ENCODE results near the gene TOMM70. TPM values are rescaled to one million over a fixed set of nuclear protein-coding genes. Genes with fewer than 3 reads are reported as not detected.

The TOMM70 gene
- total and polyA plus RNA-seq, 2 of the 4 experiments (the other 2 are of a cell fraction), result 24.6 to 35.1 TPM

DNA sequence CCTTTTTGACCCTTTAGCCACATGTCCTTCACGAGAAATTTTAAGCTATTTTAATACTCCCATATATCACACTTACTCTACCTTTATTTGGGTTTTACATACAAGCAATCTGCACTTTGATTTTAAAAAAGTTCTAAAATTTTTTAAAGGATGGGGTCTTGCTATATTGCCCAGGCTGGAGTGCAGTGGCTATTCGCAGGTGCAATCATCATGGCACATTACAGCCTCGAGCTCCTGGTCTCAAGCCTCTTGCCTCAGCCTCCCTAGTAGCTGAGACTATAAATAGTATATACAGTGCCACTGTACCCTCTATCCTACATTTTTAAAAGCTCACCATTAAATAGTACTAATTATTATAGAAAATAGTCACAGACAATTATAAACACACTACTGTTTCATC lies 36.5 kb downstream of the TOMM70 start:
- intact Hi-C loops (cut with micrococcal nuclease), result no loop called here
- H2BK15ac ChIP-seq (ENCODE audit: low read depth, low read length), result no peak overlapping the region
- no TSS peak for BruUV-seq (replicated peaks)
- ChIA-PET POLR2A (ENCODE audit: unreplicated experiment) (no interaction called here), CTCF (no interaction called here)
- no peak overlapping the region for H2AK9ac ChIP-seq (replicated peaks; ENCODE audit: low read depth, low read length, poor library complexity)
- peaks cover 0 to 4% of the 10 kb centered on the region in 2 experiments; a peak in 2 of 4 replicates for H3K79me1 ChIP-seq (ENCODE audit: low read depth in 1 of 2, low read length in 2 of 2)
- in situ Hi-C loops (cut with MboI; ENCODE audit: low sequenced_read_pairs), result no loop called here
- no peak overlapping the region for H2BK120ac ChIP-seq (ENCODE audit: low read depth, low read length)
- no peak overlapping the region for H4K8ac ChIP-seq (ENCODE audit: low read depth in 2 of 2, low read length in 2 of 2)
- DNase-seq (no peak), ATAC-seq (ENCODE audit: low read depth) (no peak)
- no peak for TF ChIP-seq MXI1 (IDR thresholded peaks at IDR 0.05; ENCODE audit: borderline replicate concordance, low read depth, low read length)
- TF ChIP-seq POLR2A (IDR thresholded peaks at IDR 0.05; ENCODE audit: low read depth, low read length), result no peak
- no peak for TF ChIP-seq RAD21 (IDR thresholded peaks at IDR 0.05; ENCODE audit: low read length)
- no peak for TF ChIP-seq CHD1 (IDR thresholded peaks at IDR 0.05; ENCODE audit: low read depth, low read length)
- TF ChIP-seq, protein P1, sequence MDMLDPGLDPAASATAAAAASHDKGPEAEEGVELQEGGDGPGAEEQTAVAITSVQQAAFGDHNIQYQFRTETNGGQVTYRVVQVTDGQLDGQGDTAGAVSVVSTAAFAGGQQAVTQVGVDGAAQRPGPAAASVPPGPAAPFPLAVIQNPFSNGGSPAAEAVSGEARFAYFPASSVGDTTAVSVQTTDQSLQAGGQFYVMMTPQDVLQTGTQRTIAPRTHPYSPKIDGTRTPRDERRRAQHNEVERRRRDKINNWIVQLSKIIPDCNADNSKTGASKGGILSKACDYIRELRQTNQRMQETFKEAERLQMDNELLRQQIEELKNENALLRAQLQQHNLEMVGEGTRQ (IDR thresholded peaks at IDR 0.05; ENCODE audit: low read depth, low read length), result no peak
- TF ChIP-seq, protein P2, sequence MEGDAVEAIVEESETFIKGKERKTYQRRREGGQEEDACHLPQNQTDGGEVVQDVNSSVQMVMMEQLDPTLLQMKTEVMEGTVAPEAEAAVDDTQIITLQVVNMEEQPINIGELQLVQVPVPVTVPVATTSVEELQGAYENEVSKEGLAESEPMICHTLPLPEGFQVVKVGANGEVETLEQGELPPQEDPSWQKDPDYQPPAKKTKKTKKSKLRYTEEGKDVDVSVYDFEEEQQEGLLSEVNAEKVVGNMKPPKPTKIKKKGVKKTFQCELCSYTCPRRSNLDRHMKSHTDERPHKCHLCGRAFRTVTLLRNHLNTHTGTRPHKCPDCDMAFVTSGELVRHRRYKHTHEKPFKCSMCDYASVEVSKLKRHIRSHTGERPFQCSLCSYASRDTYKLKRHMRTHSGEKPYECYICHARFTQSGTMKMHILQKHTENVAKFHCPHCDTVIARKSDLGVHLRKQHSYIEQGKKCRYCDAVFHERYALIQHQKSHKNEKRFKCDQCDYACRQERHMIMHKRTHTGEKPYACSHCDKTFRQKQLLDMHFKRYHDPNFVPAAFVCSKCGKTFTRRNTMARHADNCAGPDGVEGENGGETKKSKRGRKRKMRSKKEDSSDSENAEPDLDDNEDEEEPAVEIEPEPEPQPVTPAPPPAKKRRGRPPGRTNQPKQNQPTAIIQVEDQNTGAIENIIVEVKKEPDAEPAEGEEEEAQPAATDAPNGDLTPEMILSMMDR (conservative IDR thresholded peaks at IDR 0.05; ENCODE audit: low read depth, low read length), result no peak
- TF ChIP-seq RCOR1 (IDR thresholded peaks at IDR 0.05; ENCODE audit: insufficient replicate concordance, low read length), result no peak
- TF ChIP-seq NFE2L2 (IDR thresholded peaks at IDR 0.05; ENCODE audit: low read depth, low read length), result no peak
- no peak for TF ChIP-seq MAFK (IDR thresholded peaks at IDR 0.05; ENCODE audit: low read depth, low read length)
- TF ChIP-seq RFX5 (IDR thresholded peaks at IDR 0.05; ENCODE audit: low read depth, low read length), result no peak
- no peak for TF ChIP-seq MAZ (IDR thresholded peaks at IDR 0.05; ENCODE audit: borderline replicate concordance, low read depth, low read length)
- TF ChIP-seq FOS (IDR thresholded peaks at IDR 0.05; ENCODE audit: low read depth, low read length), result no peak
- no peak for TF ChIP-seq CEBPB (IDR thresholded peaks at IDR 0.05; ENCODE audit: low read depth, low read length)
- no peak for TF ChIP-seq BHLHE40 (IDR thresholded peaks at IDR 0.05; ENCODE audit: low read depth, low read length)
- TF ChIP-seq SMC3 (IDR thresholded peaks at IDR 0.05; ENCODE audit: low read depth, low read length), result no peak
- TF ChIP-seq, protein P3, sequence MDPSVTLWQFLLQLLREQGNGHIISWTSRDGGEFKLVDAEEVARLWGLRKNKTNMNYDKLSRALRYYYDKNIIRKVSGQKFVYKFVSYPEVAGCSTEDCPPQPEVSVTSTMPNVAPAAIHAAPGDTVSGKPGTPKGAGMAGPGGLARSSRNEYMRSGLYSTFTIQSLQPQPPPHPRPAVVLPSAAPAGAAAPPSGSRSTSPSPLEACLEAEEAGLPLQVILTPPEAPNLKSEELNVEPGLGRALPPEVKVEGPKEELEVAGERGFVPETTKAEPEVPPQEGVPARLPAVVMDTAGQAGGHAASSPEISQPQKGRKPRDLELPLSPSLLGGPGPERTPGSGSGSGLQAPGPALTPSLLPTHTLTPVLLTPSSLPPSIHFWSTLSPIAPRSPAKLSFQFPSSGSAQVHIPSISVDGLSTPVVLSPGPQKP (IDR thresholded peaks at IDR 0.05; ENCODE audit: borderline replicate concordance, low read depth, low read length), result no peak
- peaks cover 4% of the 10 kb centered on the region for H3K9me3 ChIP-seq (ENCODE audit: control insufficient read depth, insufficient read depth, low read length)
- no peak overlapping the region for H3K14ac ChIP-seq (replicated peaks; ENCODE audit: low read depth, low read length)
- no peak overlapping the region for H3K9ac ChIP-seq (ENCODE audit: low read depth, low read length)
- H3K4ac ChIP-seq (ENCODE audit: low read depth, low read length), result no peak overlapping the region
- H3K56ac ChIP-seq (ENCODE audit: extremely low read depth, insufficient read depth, low read length), result no peak overlapping the region
- no peak overlapping the region for H3K27ac ChIP-seq (ENCODE audit: insufficient read depth, low read length)
- no peak overlapping the region for H3K4me2 ChIP-seq (ENCODE audit: low read depth, low read length)
- no peak overlapping the region for H2BK5ac ChIP-seq (ENCODE audit: low read depth, low read length, poor library complexity, severe bottlenecking)
- no peaks in the 10 kb centered on the region for H3K27me3 ChIP-seq (ENCODE audit: control insufficient read depth, insufficient read depth, low read length)
- no peak overlapping the region for H3K18ac ChIP-seq (ENCODE audit: low read depth, low read length)
- H3K9me1 ChIP-seq (ENCODE audit: insufficient read depth, low read length), result peaks cover 5% of the 10 kb centered on the region; the same call in 1 of the 2 replicates
- H2AFZ ChIP-seq (replicated peaks; ENCODE audit: low read length, poor library complexity), result no peak overlapping the region
- no peak overlapping the region for H2BK20ac ChIP-seq (ENCODE audit: low read depth, low read length)
- H4K91ac ChIP-seq (ENCODE audit: insufficient read depth, low read depth, low read length), result no peak overlapping the region
- no peak overlapping the region for H3K4me3 ChIP-seq (ENCODE audit: insufficient read depth, low read depth, low read length)
- no peak overlapping the region for H4K5ac ChIP-seq (ENCODE audit: low read depth, low read length)
- peaks cover 38% of the 10 kb centered on the region for H3K36me3 ChIP-seq (ENCODE audit: control insufficient read depth, insufficient read depth, low read length)
- H4K20me1 ChIP-seq (ENCODE audit: insufficient read depth, low read length), result no peaks in the 10 kb centered on the region
- H3K23ac ChIP-seq (ENCODE audit: low read depth, low read length), result no peak overlapping the region
- dilution Hi-C loops (cut with HindIII; ENCODE audit: low sequenced_read_pairs, unreplicated experiment), result no loop called here
- no peak overlapping the region for H2AK5ac ChIP-seq (ENCODE audit: low read depth, low read length)
- no CpG with 5 or more reads among the region's 3 CpGs for WGBS, 2 experiments (ENCODE audit: extremely low coverage in 2 of 2, insufficient read length in 1 of 2)
- no peaks in the 10 kb centered on the region for H3K4me1 ChIP-seq (ENCODE audit: control insufficient read depth, insufficient read depth, low read length)

All from IMR-90 (cell line).